Hematopoietic multipotent progenitor cell treated with erythropoietin and hydrocortisone succinate and interleukin-3 and kit ligand, for 17 days (in vitro differentiated cells): ENCODE data around the gene MAGOHB.
"Not testable (repeated sequence)": the region's sequence is repeated elsewhere in the genome, so short reads cannot be mapped to it uniquely, and the experiment has no call there.

Experiments used
- DNase-seq: peaks from one replicate; pipeline ENCODE4 v3.0.0-alpha.2; 2015; ENCODE audit warnings: low spot score

Gene MAGOHB

GRCh38 chr12:10613349-10614055 lies at the start of gene MAGOHB:
MAGOHB (minus strand) TSS chr12:10613609; CDS start chr12:10613532, 77 bp downstream.
- peak; percentile 96 for DNase-seq

GRCh38 chr12:10661338-10661737 lies 47.9 kb upstream of the MAGOHB start:
- no peak for DNase-seq

- no peak for DNase-seq
These were observed 40.6 kb upstream of the MAGOHB start for GRCh38 chr12:10654003-10654402.

GRCh38 chr12:10652192-10652591 lies 38.8 kb upstream of the MAGOHB start:
- DNase-seq = no peak

GRCh38 chr12:10646576-10646975 lies 33.2 kb upstream of the MAGOHB start:
- not testable (repeated sequence) for DNase-seq

GRCh38 chr12:10645910-10646309 lies 32.5 kb upstream of the MAGOHB start:
- no peak for DNase-seq

GRCh38 chr12:10641735-10642500 lies 28.5 kb upstream of the MAGOHB start:
- no peak for DNase-seq

- DNase-seq = no peak
These were observed 25.3 kb upstream of the MAGOHB start for GRCh38 chr12:10638728-10639127.

GRCh38 chr12:10636611-10637010 lies 23.2 kb upstream of the MAGOHB start:
- DNase-seq = no peak

- no peak for DNase-seq
These were observed 22.7 kb upstream of the MAGOHB start for GRCh38 chr12:10636124-10636523.

GRCh38 chr12:10635306-10635705 lies 21.9 kb upstream of the MAGOHB start:
- DNase-seq = no peak

GRCh38 chr12:10634427-10634826 lies 21.0 kb upstream of the MAGOHB start:
- DNase-seq = no peak

GRCh38 chr12:10633541-10633940 lies 20.1 kb upstream of the MAGOHB start:
- no peak for DNase-seq

GRCh38 chr12:10632226-10632625 lies 18.8 kb upstream of the MAGOHB start:
- no peak for DNase-seq

GRCh38 chr12:10624605-10625004 lies 11.2 kb upstream of the MAGOHB start:
- DNase-seq = no peak

- no peak for DNase-seq
These were observed 9.7 kb upstream of the MAGOHB start for GRCh38 chr12:10623131-10623530.

- DNase-seq = no peak
These were observed 7.9 kb upstream of the MAGOHB start for GRCh38 chr12:10621278-10621677.

- DNase-seq = no peak
These were observed 6.8 kb upstream of the MAGOHB start for GRCh38 chr12:10620078-10620779.

GRCh38 chr12:10618338-10618987 lies 5.1 kb upstream of the MAGOHB start:
- DNase-seq = no peak

GRCh38 chr12:10617863-10618262 lies 4.5 kb upstream of the MAGOHB start:
- no peak for DNase-seq

GRCh38 chr12:10615532-10615931 lies 2.1 kb upstream of the MAGOHB start:
- no peak for DNase-seq

GRCh38 chr12:10614056-10614370 lies 604 bp upstream of the MAGOHB start:
- no peak for DNase-seq

GRCh38 chr12:10612984-10613348 lies 443 bp downstream of the MAGOHB start:
- no peak for DNase-seq
